Measurements from ENCODE around the gene PLEKHN1.
"Not testable (repeated sequence)": the region's sequence is repeated elsewhere in the genome, so short reads cannot be mapped to it uniquely, and the experiment has no call there.

Gene PLEKHN1

DNA sequence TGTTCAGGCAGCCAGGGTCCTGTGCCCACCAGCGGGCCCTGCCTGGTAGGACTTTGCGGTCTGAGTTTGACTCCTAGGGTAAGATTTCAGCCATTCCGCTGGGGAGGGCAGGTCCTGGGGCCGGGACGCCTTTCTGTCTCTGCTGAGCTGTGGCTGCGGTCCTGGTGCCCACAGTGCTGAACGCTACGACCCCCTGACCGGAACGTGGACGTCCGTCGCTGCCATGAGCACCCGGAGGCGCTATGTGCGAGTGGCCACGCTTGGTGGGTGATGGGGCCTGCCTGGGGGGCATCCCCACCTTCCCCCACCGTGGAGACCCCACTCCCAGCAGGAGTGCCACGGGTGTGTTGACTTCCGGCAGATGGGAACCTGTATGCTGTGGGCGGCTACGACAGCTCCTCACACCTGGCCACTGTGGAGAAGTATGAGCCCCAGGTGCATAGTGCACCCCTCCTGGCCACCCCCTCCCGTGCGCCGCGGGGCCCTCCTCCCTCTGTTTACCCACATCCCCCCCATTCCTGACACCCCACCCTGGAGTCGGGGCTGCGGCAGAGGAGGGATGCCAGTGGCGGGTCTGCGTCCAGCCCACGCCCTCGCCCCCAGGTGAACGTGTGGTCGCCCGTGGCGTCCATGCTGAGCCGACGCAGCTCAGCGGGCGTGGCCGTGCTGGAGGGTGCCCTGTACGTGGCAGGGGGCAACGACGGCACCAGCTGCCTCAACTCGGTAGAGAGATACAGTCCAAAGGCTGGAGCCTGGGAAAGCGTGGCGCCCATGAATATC, 2.3 kb upstream of the PLEKHN1 start:
- DNase-seq, result no peak

DNA sequence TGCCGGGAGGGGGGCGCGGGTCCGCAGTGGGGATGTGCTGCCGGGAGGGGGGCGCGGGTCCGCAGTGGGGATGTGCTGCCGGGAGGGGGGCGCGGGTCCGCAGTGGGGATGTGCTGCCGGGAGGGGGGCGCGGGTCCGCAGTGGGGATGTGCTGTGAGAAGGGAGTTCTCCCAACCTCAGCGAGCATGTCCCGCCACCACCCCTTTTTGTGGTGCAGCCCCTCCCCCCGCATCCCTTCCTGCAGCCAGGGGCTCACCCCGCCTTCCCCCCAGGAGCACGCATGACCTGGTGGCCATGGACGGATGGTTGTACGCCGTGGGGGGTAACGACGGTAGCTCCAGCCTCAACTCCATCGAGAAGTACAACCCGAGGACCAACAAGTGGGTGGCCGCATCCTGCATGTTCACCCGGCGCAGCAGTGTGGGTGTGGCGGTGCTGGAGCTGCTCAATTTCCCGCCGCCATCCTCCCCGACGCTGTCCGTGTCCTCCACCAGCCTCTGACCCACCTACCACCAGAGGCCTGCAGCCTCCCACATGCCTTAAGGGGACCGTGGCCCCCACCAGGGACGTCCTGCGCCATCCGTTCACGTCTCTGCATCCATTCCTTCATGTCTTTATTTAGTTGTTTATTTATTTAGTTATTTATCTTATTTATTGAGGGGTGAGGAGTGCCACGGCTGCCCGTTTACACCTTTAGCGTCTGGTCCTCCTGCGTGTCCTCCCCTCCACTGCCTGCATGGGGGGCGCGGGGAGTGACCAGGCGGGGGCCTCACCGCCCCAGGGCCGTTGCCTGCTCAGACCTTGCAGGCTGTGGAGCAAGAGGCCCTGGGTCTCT, 1.4 kb upstream of the PLEKHN1 start:
- DNase-seq, result no peak

DNA sequence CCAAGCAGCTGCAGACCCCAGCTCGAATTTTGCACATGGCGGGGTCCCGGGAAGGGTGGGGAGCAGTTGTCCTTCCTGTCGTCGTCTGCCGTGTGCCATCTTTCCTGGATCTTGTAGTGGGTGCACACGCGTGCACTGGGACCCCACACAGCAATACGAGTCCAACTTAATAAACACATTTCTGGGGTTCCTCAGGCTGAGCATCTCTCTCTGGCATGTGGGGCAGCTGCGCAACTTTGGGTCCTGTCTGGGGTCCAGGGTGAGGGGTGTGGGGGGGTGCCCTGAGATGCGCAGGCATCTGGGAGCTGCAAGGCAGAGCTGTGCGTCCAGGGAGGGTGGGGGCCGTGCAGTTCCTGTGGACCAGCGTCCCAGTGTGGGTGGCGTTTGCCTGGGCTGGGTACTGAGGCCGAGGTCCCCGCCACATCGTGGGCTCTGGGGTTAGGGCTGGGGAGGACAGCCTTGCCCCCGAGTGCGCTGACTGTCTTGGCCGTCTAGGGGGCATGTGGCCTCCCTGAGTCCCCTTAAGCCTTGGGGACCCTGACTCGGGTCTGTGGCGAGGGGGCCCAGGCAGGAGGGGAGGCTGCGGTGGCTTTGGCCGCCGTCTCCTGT, 652 bp upstream of the PLEKHN1 start:
- DNase-seq, result no peak

DNA sequence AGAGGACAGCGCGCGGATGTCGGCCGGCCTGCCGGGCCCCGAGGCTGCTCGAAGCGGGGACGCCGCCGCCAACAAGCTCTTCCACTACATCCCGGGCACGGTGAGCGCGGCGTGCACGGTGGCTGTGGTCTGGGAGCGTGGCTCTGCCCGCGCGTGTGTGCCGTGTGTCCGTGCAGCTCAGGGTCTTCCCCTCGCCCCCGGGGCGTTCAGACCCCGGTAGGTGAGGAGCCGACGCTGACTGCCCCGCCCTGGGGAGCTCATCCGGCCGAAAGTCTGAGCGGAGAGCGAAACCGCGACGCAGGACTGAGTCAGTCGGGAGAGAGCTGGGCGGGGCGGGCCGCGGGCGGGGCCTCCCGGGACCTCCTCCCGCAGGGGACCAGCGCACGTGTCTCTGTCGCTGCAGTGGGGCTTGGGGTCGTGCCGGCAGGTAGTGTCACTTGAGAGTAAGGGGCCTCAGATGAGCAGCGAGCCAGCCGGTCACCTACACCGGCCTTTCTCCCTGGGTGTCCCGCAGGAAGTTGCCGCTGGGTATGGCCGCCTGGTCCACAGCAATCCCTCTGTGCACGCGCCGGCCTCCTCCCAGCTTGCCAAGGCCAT, 520 bp downstream of the PLEKHN1 start:
- peak; percentile 83 for DNase-seq

DNA sequence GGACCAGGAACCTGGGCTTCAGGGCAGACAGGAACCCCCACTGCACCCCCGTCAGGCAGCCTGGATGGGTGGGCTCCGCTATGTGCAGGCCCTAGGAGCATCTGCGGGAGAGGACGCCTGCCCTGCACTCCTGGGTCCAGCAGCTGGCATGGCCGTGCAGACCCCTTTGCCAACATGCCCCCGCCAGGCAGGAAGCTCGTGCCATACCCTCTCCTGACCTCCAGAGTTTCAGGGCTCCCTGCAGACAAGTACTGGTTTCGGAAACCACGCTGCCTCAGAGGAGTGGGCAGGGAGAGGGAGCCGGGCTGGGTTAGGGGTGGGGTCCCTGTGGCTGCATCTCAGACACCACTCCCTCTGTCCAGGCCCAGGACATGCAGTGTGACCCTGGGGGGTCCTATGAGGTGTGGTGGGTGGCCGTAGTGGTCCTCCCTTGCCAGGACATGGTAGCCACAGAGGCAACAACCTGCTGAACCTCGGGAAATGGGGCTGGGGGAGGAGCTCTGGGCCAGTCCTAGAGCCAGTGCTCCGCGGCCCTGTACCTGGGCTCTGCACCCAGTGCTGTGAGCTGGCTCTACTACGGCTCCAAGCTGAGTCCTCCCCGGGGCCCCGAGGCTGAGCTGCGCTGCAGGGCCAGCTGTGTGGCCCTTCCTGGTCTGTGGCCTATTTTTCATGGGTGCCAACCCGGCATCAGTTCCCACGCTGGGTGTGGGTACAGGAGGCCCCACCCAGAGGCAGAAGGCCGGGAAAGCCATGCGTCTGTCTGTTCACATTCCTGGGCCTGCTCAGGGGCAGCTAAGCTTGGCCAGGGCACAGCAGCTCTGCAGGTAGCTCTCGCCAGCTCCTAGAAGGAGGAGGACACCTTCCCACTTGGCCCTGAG, 1.4 kb downstream of the PLEKHN1 start:
- DNase-seq, result no peak

DNA sequence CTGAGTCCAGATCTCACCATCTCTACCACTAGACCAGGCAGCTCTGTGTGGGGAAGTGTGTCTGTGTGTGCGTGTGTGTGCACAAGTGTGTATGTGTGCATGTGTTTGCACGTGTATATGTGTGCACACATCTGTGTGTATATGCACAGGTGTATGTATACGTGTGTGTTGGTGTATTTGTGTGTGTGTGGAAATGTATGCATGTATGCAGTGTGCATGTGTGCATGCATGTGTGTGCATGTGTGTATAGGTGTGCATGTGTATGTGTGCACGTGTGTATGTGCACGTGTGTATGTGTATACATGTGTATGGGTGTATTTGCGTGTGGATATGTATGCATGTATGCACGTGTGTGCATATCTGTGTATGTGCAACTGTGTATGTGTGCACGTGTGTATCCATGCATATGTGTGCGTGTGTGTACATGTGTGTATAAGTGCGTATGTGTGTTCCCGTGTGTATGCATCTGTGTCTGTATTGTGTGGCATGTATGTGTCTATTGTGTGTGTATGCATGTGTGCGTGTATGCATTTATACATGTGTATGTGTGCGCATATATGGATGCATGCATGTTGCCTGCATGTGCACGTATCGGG, 3.1 kb downstream of the PLEKHN1 start:
- DNase-seq, result no peak

DNA sequence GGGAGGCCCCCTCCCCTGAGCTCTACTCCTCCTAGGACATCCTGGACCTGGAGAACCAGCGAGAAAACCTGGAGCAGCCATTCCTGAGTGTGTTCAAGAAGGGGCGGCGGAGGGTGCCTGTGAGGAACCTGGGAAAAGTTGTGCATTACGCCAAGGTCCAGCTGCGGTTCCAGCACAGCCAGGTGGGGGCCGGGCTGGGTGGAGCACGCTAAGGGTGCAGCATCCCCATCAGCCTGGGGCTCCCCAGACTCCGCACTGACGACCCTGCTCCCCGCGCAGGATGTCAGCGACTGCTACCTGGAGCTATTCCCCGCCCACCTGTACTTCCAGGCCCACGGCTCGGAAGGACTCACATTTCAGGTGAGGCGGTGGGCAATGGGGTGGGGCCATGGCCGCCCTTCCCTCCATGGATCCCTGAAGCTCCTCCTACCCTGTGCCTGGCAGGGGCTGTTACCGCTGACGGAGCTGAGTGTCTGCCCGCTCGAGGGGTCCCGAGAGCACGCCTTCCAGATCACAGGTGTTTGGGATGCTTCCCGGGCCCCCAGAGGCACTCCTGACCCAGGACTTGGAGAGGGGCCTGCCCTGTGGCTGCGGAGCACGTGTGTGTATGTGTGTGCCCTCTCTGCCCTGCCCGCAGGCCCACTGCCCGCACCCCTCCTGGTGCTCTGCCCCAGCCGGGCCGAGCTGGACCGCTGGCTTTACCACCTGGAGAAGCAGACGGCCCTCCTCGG, 4.1 kb downstream of the PLEKHN1 start:
- DNase-seq, result no peak

DNA sequence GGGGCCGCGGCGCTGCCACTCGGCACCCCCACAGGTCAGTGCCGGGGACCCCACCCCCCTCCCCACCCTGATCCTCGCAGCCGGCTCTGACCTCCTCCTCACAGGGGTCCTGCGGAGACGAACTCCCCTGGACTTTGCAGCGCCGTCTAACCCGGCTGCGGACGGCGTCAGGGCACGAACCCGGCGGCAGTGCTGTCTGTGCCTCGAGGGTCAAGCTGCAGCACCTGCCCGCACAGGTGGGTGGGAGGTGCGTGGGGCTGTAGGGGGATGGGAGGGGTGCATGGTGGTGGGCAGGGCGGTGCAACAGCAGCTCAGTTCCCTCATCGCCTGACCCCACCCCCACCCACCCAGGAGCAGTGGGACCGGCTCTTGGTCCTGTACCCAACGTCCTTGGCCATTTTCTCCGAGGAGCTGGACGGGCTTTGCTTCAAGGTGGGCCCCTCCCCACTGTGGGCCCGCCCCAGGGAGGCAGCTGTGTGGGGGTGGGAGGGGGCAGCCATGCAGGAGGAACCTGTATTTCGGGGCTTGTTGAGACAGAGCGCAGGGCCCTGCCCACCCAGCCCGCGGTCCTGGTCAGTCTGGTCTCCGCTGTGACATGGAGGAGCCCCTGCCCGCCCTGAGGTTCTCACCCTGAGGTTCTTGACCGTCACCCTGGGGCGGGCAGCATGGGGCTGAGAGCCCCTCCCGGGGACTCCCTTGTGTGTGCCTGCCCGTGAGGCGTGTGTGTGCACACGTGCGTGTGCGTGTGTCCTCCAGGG, 4.9 kb downstream of the PLEKHN1 start:
- no peak for DNase-seq

DNA sequence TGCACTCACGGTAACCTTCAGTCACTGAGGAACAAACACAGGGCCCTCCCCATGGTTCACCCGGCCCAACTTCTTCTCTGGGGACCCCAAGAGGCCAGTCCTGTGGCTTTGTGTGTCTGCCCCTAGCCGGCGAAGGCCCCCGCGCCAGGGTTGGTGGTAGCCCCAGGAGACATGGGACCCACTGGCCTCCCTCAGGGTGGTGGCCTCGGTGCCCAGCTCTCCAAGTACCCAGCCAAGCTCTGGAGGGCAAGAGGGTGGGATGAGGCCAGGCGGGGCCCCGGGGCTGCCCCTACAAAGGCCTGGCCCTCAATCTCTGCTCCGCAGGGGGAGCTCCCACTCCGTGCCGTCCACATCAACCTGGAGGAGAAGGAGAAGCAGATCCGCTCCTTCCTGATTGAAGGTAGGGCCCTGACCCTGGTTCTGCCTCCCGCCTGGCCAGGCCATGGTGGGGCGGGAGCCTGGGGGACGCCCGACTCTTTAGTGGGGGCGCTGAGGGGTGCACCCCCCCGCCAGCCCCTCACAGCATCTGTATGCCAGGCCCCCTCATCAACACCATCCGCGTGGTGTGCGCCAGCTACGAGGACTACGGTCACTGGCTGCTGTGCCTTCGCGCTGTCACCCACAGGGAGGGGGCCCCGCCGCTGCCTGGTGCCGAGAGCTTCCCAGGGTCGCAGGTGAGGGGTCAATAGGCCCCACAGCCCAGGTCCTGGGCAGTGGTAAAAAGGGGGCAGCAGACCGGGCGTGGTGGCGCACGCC, 5.6 kb downstream of the PLEKHN1 start:
- no peak for DNase-seq

DNA sequence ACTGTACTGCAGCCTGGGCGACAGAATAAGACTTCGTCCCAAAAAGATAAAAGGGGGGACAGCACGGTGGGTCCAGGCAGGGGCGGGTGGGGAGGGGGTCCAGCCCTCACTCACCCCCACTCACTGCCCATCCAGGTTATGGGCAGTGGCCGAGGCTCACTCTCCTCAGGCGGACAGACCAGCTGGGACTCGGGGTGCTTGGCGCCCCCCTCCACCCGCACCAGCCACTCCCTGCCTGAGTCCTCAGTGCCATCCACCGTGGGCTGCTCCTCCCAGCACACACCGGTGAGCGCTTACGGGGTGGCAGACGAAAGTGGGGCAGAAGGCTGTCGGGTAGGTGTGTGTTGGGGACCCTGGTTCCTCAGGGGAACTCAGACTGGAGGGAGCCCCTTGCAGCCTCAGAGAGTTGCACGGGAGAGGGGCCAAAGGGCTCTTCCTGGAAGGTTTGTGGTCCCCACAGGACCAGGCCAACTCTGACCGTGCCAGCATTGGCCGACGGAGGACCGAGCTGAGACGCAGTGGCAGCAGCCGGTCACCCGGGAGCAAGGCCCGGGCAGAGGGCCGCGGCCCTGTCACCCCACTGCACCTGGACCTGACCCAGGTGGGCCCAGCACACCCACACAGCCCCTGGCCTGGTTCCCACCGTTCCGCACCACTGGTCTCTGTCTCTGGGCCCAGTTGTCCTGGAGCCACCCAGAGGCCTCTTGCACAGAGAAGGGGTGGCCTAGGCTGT, 6.6 kb downstream of the PLEKHN1 start:
- no peak for DNase-seq

DNA sequence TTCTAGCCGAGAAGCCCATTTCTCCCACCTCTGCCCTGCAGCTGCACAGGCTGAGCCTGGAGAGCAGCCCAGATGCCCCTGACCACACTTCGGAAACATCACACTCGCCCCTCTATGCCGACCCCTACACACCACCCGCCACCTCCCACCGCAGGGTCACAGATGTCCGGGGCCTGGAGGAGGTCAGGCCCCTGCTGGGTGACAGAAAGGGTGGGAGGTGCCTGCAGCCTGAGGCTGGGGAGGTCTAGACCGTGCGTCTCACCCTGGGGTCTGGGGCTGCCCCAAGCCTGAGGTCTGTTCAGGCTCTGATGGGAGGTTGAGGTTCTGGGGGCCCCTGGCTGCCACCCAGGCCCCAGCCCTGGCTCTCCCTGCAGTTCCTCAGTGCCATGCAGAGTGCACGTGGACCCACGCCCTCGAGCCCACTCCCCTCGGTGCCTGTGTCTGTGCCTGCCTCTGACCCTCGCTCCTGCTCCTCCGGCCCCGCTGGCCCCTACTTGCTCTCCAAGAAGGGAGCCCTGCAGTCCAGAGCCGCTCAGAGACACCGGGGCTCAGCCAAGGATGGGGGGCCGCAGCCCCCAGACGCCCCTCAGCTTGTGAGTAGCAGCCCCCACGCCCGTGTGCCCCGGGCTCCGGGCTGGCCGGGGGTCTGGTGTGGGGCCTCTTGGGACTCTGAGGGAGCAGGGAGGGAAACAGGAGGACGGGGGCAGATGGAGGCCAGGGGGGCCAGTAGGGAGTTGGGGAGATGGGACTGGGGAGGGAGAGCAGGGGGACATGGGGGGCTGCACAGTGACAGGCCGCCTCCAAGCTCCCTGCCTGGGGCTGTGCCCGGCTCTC, 7.4 kb downstream of the PLEKHN1 start:
- no peak for DNase-seq

DNA sequence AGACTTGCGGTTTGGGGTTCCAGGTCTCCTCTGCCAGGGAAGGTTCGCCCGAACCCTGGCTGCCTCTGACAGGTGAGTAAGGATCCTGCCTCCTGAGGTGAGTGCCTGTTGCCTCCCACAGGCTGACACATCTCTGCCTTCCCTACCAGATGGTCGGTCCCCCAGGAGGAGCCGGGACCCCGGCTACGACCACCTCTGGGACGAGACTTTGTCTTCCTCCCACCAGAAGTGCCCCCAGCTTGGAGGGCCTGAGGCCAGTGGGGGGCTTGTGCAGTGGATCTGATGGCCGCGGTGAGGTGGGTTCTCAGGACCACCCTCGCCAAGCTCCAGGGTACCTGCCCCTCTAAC, 8.0 kb downstream of the PLEKHN1 start:
- no peak for DNase-seq

DNA sequence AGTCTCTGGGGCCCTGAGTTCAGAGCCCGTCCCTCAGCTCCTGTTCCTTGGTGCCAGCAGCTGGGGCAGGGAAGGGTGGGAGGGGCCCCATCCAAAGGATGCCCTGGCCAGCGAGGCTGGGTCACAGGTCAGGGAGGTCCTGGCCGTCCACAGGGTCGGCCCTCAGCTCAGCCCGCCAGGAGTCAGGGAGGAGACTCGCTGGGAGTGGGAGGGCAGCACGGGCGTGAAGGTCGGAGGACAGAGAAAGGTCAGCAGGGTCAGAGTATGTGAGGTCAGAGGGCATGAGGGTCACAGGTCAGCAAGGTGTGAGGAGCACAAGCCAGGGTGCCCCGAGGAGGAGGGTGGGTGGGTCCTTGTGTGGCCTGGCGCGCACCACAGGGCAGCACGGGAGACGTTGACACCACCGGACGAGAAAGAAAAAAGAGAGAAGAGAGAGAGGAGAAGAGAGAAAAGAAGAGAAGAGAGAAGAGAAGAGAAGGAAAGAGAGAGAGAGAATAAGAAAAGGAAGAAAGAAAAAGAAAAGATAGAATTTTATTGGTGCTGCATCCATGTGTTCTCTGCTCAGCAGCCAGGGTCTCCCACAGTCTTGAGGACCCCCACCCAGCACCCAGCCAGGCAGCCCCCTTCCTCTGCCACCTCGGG, 8.5 kb downstream of the PLEKHN1 start:
- DNase-seq, result no peak

DNA sequence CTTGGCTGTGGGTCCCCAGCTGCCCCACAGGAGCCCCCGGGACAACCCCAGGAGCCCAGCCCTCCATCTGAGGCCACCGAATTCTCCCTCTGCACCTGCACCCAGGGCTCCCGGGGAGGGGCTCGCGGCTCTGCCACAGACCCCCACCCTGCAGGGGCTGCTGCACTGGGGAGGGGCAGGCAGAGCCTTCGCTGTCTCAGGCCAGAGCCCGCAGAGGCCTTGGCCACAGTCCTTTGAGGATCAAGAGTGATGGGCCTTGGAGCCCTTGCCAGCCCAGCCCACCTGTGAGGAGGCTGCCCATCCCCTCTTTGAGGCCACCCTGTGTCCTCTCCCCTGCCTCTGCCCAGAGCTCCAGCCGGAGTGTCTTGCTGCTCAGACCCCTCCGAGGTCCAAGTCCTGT, 9.1 kb downstream of the PLEKHN1 start:
- no peak for DNase-seq

DNA sequence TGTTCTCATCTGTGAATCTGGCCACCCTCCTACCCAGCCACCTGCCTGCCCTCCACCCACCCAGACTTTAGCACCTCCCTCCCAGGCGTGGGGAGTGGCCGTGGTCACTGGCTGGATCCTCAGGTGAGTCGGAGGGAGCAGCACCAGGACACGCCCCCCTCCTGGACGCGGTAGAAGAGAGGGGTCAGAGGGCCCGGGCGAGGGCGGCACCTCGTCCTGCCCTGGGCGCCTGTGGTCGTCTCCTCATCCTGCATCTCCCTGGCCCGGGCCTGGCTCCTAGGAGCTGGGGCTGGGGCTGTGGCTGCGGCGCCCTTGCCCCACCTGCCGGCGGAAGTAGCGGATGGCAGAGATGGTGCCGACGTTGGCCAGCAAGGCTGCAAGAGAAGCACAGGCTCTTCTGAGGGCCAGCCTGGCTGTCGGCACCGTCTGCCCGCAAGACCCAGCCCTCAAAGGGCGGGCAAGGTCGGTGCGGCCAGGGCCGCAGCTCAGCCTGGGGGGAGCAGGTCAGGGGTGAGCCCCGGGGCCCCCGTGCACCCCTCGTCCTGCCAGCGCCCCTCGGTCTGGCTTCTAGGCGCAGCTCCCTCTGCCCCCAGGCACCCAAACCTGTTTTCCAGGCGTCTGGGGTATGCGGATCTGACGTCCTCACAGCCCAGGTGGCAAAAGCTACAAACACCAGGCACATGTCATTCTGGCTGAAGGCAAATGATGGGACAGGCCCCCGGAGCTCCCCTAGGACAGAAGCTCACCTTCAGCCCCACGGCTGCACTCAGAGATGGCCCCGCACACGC, 9.8 kb downstream of the PLEKHN1 start:
- DNase-seq, result peak; percentile 15

DNA sequence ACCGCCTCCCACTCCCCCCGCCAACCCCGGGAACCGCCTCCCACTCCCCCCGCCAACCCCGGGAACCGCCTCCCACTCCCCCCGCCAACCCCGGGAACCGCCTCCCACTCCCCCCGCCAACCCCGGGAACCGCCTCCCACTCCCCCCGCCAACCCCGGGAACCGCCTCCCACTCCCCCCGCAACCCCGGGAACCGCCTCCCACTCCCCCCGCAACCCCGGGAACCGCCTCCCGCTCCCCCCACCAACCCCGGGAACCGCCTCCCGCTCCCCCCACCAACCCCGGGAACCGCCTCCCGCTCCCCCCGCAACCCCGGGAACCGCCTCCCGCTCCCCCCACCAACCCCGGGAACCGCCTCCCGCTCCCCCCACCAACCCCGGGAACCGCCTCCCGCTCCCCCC, 10.5 kb downstream of the PLEKHN1 start:
- not testable (repeated sequence) for DNase-seq

Data from stimulated activated naive CD4-positive, alpha-beta T cell treated with Interleukin-2 at 50 U/mL for 16 hours (primary cell).